ENCODE results near the gene SLC35F1.

The SLC35F1 gene

DNA sequence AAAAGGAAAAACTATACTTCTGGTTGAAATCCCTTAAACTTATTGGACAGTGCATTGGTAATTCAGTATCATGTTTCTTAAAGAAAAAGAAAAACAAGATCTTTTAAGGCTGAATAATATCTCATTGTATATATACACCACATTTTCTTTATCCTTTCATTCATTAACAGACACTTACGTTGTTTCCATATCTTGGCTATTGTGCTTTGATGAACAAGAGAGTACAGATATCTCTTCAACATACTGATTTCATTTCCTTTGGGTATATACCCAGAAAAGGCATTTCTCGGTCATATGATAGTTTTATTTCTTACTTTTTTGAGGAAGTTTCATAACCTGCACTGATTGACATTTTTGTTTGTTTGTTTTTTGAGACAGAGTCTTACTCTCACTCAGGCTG, 281.5 kb downstream of the SLC35F1 start (continued):
- TF ChIP-seq, protein P1, sequence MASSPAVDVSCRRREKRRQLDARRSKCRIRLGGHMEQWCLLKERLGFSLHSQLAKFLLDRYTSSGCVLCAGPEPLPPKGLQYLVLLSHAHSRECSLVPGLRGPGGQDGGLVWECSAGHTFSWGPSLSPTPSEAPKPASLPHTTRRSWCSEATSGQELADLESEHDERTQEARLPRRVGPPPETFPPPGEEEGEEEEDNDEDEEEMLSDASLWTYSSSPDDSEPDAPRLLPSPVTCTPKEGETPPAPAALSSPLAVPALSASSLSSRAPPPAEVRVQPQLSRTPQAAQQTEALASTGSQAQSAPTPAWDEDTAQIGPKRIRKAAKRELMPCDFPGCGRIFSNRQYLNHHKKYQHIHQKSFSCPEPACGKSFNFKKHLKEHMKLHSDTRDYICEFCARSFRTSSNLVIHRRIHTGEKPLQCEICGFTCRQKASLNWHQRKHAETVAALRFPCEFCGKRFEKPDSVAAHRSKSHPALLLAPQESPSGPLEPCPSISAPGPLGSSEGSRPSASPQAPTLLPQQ (tag by site-specific recombination; IDR thresholded peaks at IDR 0.05), result no peak
- TF ChIP-seq ZBTB11 (tag by site-specific recombination; conservative IDR thresholded peaks at IDR 0.05; ENCODE audit: low read depth) (no peak), ZNF311 (tag by site-specific recombination; IDR thresholded peaks at IDR 0.05; ENCODE audit: borderline replicate concordance) (no peak), ZNF394 (tag by site-specific recombination; IDR thresholded peaks at IDR 0.05; ENCODE audit: borderline replicate concordance) (no peak), ZXDB (tag by site-specific recombination; IDR thresholded peaks at IDR 0.05) (no peak)

DNA sequence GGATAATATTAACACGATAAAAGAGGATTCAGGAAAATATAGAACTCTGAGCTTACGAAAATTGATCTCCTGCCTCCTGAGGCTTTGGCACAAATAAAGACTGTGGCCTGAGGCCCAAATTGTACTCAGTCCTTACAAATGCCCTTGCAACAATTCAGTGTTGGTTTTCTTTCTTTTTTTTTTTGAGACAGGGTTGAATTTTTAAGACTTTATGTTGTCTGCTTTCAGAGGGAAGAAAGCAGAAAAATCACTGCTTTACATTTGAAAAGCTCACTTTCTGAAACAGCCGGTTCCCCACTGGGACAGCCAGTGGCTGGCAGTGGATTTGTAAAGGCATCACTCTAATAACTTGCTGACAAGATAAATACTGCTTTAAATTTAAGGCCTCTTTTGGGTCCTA, 290.5 kb downstream of the SLC35F1 start:
- POLR2A ChIA-PET, result no interaction called here
- H3K27ac ChIP-seq (ENCODE audit: extremely low read depth, low read depth, low read length), result no peak overlapping the region
- H3K36me3 ChIP-seq (ENCODE audit: control insufficient read depth in 2 of 2, insufficient read depth in 1 of 2, low read length in 2 of 2), result no peaks in the 10 kb centered on the region
- TF ChIP-seq ZNF670 (tag by site-specific recombination; IDR thresholded peaks at IDR 0.05; ENCODE audit: low read depth) (no peak), ZNF24 (tag by site-specific recombination; IDR thresholded peaks at IDR 0.05) (no peak), ZNF394 (tag by site-specific recombination; IDR thresholded peaks at IDR 0.05; ENCODE audit: borderline replicate concordance) (no peak), SP7 (tag by site-specific recombination; IDR thresholded peaks at IDR 0.05) (no peak), ZNF777 (tag by site-specific recombination; IDR thresholded peaks at IDR 0.05; ENCODE audit: borderline replicate concordance) (no peak), YY1 (tag by site-specific recombination; IDR thresholded peaks at IDR 0.05) (no peak), ZNF510 (tag by site-specific recombination; IDR thresholded peaks at IDR 0.05; ENCODE audit: insufficient replicate concordance) (no peak), HIC1 (tag by site-specific recombination; IDR thresholded peaks at IDR 0.05) (no peak), KLF16 (tag by site-specific recombination; IDR thresholded peaks at IDR 0.05) (no peak), ZNF2 (tag by site-specific recombination; IDR thresholded peaks at IDR 0.05) (no peak), ZNF239 (tag by site-specific recombination; IDR thresholded peaks at IDR 0.05) (no peak), MYNN (tag by site-specific recombination; IDR thresholded peaks at IDR 0.05; ENCODE audit: borderline replicate concordance) (no peak), ZBTB11 (tag by site-specific recombination; conservative IDR thresholded peaks at IDR 0.05; ENCODE audit: low read depth) (no peak), ZNF555 (tag by site-specific recombination; conservative IDR thresholded peaks at IDR 0.05) (no peak)
- TF ChIP-seq, protein P2, sequence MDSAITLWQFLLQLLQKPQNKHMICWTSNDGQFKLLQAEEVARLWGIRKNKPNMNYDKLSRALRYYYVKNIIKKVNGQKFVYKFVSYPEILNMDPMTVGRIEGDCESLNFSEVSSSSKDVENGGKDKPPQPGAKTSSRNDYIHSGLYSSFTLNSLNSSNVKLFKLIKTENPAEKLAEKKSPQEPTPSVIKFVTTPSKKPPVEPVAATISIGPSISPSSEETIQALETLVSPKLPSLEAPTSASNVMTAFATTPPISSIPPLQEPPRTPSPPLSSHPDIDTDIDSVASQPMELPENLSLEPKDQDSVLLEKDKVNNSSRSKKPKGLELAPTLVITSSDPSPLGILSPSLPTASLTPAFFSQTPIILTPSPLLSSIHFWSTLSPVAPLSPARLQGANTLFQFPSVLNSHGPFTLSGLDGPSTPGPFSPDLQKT (IDR thresholded peaks at IDR 0.05; ENCODE audit: borderline replicate concordance, low read depth, low read length), result no peak
- TF ChIP-seq, protein P3, sequence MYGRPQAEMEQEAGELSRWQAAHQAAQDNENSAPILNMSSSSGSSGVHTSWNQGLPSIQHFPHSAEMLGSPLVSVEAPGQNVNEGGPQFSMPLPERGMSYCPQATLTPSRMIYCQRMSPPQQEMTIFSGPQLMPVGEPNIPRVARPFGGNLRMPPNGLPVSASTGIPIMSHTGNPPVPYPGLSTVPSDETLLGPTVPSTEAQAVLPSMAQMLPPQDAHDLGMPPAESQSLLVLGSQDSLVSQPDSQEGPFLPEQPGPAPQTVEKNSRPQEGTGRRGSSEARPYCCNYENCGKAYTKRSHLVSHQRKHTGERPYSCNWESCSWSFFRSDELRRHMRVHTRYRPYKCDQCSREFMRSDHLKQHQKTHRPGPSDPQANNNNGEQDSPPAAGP (tag by site-specific recombination; IDR thresholded peaks at IDR 0.05), result no peak
- CTCF ChIA-PET, result no interaction called here
- H3K4me3 ChIP-seq (ENCODE audit: low read depth, low read length), result no peak overlapping the region
- no peaks in the 10 kb centered on the region for H3K9me3 ChIP-seq (ENCODE audit: control insufficient read depth, insufficient read depth, low read depth, low read length)
- H3K4me1 ChIP-seq (ENCODE audit: control insufficient read depth, insufficient read depth, low read length), result no peaks in the 10 kb centered on the region
